GM13976 (cell line): ENCODE measurements around the gene RBM4.

Source experiments
- DNase-seq: peaks from one replicate; pipeline ENCODE4 v3.0.0; 2012; ENCODE audit warnings: low spot score
- CTCF ChIP-seq: IDR thresholded peaks from 2 replicates; pipeline ENCODE4 v1.5.1; 2012; ENCODE audit warnings: borderline replicate concordance, mild to moderate bottlenecking; ENCODE audit not compliant: insufficient read depth; ENCODE audit errors: extremely low read depth, missing control alignments, control extremely low read depth
- in situ Hi-C: fragments of 300-500 bp; cut with MboI; formaldehyde crosslinking; loops from one replicate; pipeline ENCODE4 v1.12.0; 2022; ENCODE audit warnings: low sequenced_read_pairs, mixed read lengths, inconsistent platforms; ENCODE audit not compliant: unreplicated experiment

Gene RBM4

GRCh38 chr11:66619080-66619554 lies 19.4 kb upstream of the RBM4 start:
- DNase-seq: peak; percentile 60
- in situ Hi-C loops: no loop called here
- TF ChIP-seq CTCF: no peak

GRCh38 chr11:66624450-66624849 lies 14.1 kb upstream of the RBM4 start:
- no peak for DNase-seq
- in situ Hi-C loops: no loop called here
- TF ChIP-seq CTCF: no peak

- DNase-seq: no peak
- TF ChIP-seq CTCF: no peak
- in situ Hi-C loops: no loop called here
Observed at GRCh38 chr11:66625041-66625751, 13.3 kb upstream of the RBM4 start.

- TF ChIP-seq CTCF: no peak
- in situ Hi-C loops: no loop called here
- DNase-seq: no peak
Observed at GRCh38 chr11:66625752-66626149, 12.8 kb upstream of the RBM4 start.

GRCh38 chr11:66626382-66626781 lies 12.1 kb upstream of the RBM4 start:
- no peak for DNase-seq
- in situ Hi-C loops: no loop called here
- TF ChIP-seq CTCF: no peak

GRCh38 chr11:66626926-66627325 lies 11.6 kb upstream of the RBM4 start:
- no peak for DNase-seq
- in situ Hi-C loops: no loop called here
- TF ChIP-seq CTCF: no peak
